ENCODE measurements around the gene PELI1.

Gene PELI1

GRCh38 chr2:64128406-64128805, 15.8 kb downstream of the PELI1 start:
- H3K4me3 ChIP-seq (replicated peaks in 1 of 2; ENCODE audit: low read depth in 2 of 2, low read length in 2 of 2): no peak overlapping the region
- no peak for DNase-seq (ENCODE audit: low read depth in 2 of 2)
- TF ChIP-seq, protein P1, sequence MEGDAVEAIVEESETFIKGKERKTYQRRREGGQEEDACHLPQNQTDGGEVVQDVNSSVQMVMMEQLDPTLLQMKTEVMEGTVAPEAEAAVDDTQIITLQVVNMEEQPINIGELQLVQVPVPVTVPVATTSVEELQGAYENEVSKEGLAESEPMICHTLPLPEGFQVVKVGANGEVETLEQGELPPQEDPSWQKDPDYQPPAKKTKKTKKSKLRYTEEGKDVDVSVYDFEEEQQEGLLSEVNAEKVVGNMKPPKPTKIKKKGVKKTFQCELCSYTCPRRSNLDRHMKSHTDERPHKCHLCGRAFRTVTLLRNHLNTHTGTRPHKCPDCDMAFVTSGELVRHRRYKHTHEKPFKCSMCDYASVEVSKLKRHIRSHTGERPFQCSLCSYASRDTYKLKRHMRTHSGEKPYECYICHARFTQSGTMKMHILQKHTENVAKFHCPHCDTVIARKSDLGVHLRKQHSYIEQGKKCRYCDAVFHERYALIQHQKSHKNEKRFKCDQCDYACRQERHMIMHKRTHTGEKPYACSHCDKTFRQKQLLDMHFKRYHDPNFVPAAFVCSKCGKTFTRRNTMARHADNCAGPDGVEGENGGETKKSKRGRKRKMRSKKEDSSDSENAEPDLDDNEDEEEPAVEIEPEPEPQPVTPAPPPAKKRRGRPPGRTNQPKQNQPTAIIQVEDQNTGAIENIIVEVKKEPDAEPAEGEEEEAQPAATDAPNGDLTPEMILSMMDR (IDR thresholded peaks at IDR 0.05; ENCODE audit: low read depth, low read length): no peak

- TF ChIP-seq, protein P1 (IDR thresholded peaks at IDR 0.05; ENCODE audit: low read depth, low read length): no peak
- DNase-seq (ENCODE audit: low read depth in 2 of 2): no peak
- no peak overlapping the region for H3K4me3 ChIP-seq (replicated peaks in 1 of 2; ENCODE audit: low read depth in 2 of 2, low read length in 2 of 2)
These were observed 17.1 kb downstream of the PELI1 start for GRCh38 chr2:64127119-64127518.

GRCh38 chr2:64126601-64127000, 17.6 kb downstream of the PELI1 start:
- TF ChIP-seq, protein P1 (IDR thresholded peaks at IDR 0.05; ENCODE audit: low read depth, low read length): no peak
- no peak overlapping the region for H3K4me3 ChIP-seq (replicated peaks in 1 of 2; ENCODE audit: low read depth in 2 of 2, low read length in 2 of 2)
- DNase-seq (ENCODE audit: low read depth in 2 of 2): no peak

GRCh38 chr2:64124571-64124970, 19.6 kb downstream of the PELI1 start:
- DNase-seq (ENCODE audit: low read depth in 2 of 2): no peak
- TF ChIP-seq, protein P1 (IDR thresholded peaks at IDR 0.05; ENCODE audit: low read depth, low read length): no peak
- H3K4me3 ChIP-seq (replicated peaks in 1 of 2; ENCODE audit: low read depth in 2 of 2, low read length in 2 of 2): no peak overlapping the region

DNA sequence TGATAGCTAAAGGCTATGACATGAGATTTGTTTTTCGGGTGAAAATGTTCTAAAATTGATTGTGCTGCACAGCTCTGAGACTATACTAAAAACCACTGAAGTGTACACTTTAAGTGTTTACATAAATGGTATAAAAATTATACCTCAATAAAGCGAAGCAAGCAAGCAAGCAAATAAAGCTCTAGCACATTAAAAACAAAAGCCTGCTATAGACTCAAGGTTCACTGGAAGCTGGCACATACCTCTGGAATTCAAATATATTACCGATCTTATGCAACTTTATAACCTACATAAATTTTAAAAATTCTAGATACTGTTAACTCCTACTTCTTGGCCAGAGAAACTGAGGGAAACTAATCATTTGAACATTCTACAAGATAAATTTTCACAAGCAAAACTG, 20.1 kb downstream of the PELI1 start:
- TF ChIP-seq, protein P1 (IDR thresholded peaks at IDR 0.05; ENCODE audit: low read depth, low read length): no peak
- no peak for DNase-seq (ENCODE audit: low read depth in 2 of 2)
- H3K4me3 ChIP-seq (replicated peaks in 1 of 2; ENCODE audit: low read depth in 2 of 2, low read length in 2 of 2): no peak overlapping the region

DNA sequence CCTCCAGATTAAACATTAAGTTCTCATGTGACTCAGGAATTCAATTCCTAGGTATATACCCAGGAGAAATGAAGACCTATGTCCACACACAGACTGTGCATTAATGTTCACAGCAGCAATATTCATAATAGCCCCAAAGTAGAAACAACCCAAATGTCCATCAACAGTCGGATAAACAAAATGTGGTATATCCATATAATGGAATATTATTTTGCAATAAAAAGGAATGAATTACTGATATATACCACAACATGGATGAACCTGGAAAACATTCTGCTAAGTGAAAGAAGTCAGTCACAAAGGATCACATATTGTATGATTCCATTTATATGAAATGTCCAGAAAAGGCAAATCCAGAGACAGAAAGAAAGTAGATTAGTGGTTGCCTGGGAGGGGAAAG, 20.5 kb downstream of the PELI1 start:
- H3K4me3 ChIP-seq (replicated peaks in 1 of 2; ENCODE audit: low read depth in 2 of 2, low read length in 2 of 2): no peak overlapping the region
- TF ChIP-seq, protein P1 (IDR thresholded peaks at IDR 0.05; ENCODE audit: low read depth, low read length): no peak

GRCh38 chr2:64122358-64122757, 21.9 kb downstream of the PELI1 start:
- no peak for DNase-seq (ENCODE audit: low read depth in 2 of 2)
- H3K4me3 ChIP-seq (replicated peaks in 1 of 2; ENCODE audit: low read depth in 2 of 2, low read length in 2 of 2): no peak overlapping the region
- TF ChIP-seq, protein P1 (IDR thresholded peaks at IDR 0.05; ENCODE audit: low read depth, low read length): no peak

More for the DNA sequence above, 20.5 kb downstream of the PELI1 start:
- no peak for DNase-seq (ENCODE audit: low read depth in 2 of 2)

Measured in cardiac fibroblast (primary cell).